Measurements from ENCODE around the gene CBX1. TPM values are rescaled to one million over a fixed set of nuclear protein-coding genes. Genes with fewer than 3 reads are reported as not detected.

The CBX1 gene
- total and polyA plus RNA-seq, 10 of the 15 experiments (the other 5 are each of a cell fraction or from before 2014, with no cell fraction given): 11.8 to 99.2 (median 43.5) TPM

- TF ChIP-seq PRDM15 (CRISPR knock-in tag; IDR thresholded peaks at IDR 0.05): no peak
- no peak for TF ChIP-seq SKIL (IDR thresholded peaks at IDR 0.05; ENCODE audit: low read depth, poor library complexity, severe bottlenecking)
- no peak for TF ChIP-seq KDM1A (IDR thresholded peaks at IDR 0.05; ENCODE audit: borderline replicate concordance)
- TF ChIP-seq NFXL1 (IDR thresholded peaks at IDR 0.05; ENCODE audit: borderline replicate concordance): no peak
- no peak for TF ChIP-seq IKZF2 (IDR thresholded peaks at IDR 0.05)
- TF ChIP-seq FOS (IDR thresholded peaks at IDR 0.05; ENCODE audit: borderline replicate concordance, extremely low read depth, insufficient read length): no peak
- no peak for TF ChIP-seq EP300 (IDR thresholded peaks at IDR 0.05; ENCODE audit: borderline replicate concordance in 1 of 2, control insufficient read depth in 1 of 2, low read depth in 2 of 2, low read length in 2 of 2)
- no peak for TF ChIP-seq ZSCAN29 (IDR thresholded peaks at IDR 0.05)
- peak; percentile 47; the same call in 1 of the 2 replicates for TF ChIP-seq SMARCA5 (IDR thresholded peaks at IDR 0.05)
- no peak for TF ChIP-seq CTCF (IDR thresholded peaks at IDR 0.05 in 2 of 3, conservative IDR thresholded peaks at IDR 0.05 in 1 of 3; ENCODE audit: control insufficient read depth in 2 of 3, extremely low read depth in 1 of 3, insufficient read depth in 1 of 3, low read depth in 3 of 3, low read length in 3 of 3)
- 0 out of 2 replicates have a peak, but pooled peaks have one; percentile 42 for TF ChIP-seq TBL1XR1 (IDR thresholded peaks at IDR 0.05; ENCODE audit: low read depth, low read length)
- peak; percentile 69 for TF ChIP-seq NKRF (conservative IDR thresholded peaks at IDR 0.05)
- no peak for TF ChIP-seq USF2 (IDR thresholded peaks at IDR 0.05; ENCODE audit: borderline replicate concordance, low read depth, low read length)
These were observed 52.7 kb downstream of the CBX1 start (continued) for GRCh38 chr17:48048384-48049126.
